Natural killer cell (primary cell): ENCODE results near the gene PCDHGB2. TPM values are rescaled to one million over a fixed set of nuclear protein-coding genes. Genes with fewer than 3 reads are reported as not detected.
"Not testable (repeated sequence)": the region's sequence is repeated elsewhere in the genome, so short reads cannot be mapped to it uniquely, and the experiment has no call there.

Experiments
- ATAC-seq, 3 donors: fragments of 150-1000 bp in 2 of 3; fragments of 200-7000 bp in 1 of 3; cut with Tn5 transposase; 1 replicate in 1 of 3; 2 replicates in 2 of 3; pipeline ENCODE4 v1.10.0; 2021; ENCODE audit warnings: mild to moderate bottlenecking in 2 of 3, moderate library complexity in 2 of 3
- DNase-seq, 2 donors: peaks; one replicate each; pipeline versions ENCODE4 v3.0.0 to v3.0.0-alpha.2; 2013 to 2021; ENCODE audit warnings: mixed read lengths in 1 of 2
- H3K27ac ChIP-seq: one replicate; pipeline ENCODE4 v1.5.1; 2013; ENCODE audit warnings: mild to moderate bottlenecking, low read length
- H3K27me3 ChIP-seq: one replicate; pipeline ENCODE4 v1.6.1; 2013; ENCODE audit warnings: low read length; ENCODE audit not compliant: control insufficient read depth, insufficient read depth
- H3K36me3 ChIP-seq: one replicate; pipeline ENCODE4 v1.6.1; 2013; ENCODE audit warnings: low read length; ENCODE audit not compliant: control insufficient read depth, insufficient read depth
- H3K4me1 ChIP-seq: one replicate; pipeline ENCODE4 v1.6.1; 2013; ENCODE audit warnings: low read length; ENCODE audit not compliant: control insufficient read depth, insufficient read depth
- H3K4me3 ChIP-seq: one replicate; pipeline ENCODE4 v1.5.1; 2013; ENCODE audit warnings: low read length
- H3K9me3 ChIP-seq: one replicate; pipeline ENCODE4 v1.6.1; 2013; ENCODE audit warnings: low read length; ENCODE audit not compliant: control insufficient read depth, insufficient read depth
- H3K27ac Mint-ChIP-seq, 2 donors: one replicate each; pipeline ENCODE4 v1.8.0; 2022; ENCODE audit warnings: mild to moderate bottlenecking in 2 of 2, mixed read lengths in 2 of 2, moderate library complexity in 1 of 2
- H3K27me3 Mint-ChIP-seq, 2 donors: one replicate each; pipeline ENCODE4 v1.8.0; 2022; ENCODE audit warnings: low read depth in 2 of 2, mixed read lengths in 2 of 2
- H3K36me3 Mint-ChIP-seq: one replicate; pipeline ENCODE4 v1.8.0; 2022; ENCODE audit warnings: mixed read lengths
- H3K4me1 Mint-ChIP-seq, 2 donors: one replicate each; pipeline ENCODE4 v1.8.0; 2022; ENCODE audit warnings: mixed read lengths in 2 of 2
- H3K4me3 Mint-ChIP-seq: one replicate; pipeline ENCODE4 v1.8.0; 2022; ENCODE audit warnings: mild to moderate bottlenecking, moderate library complexity, mixed read lengths
- H3K9me3 Mint-ChIP-seq, 2 donors: one replicate each; pipeline ENCODE4 v1.8.0; 2022; ENCODE audit warnings: mixed read lengths in 2 of 2
- WGBS: methylation state at CpG from one replicate; pipeline ENCODE4 v1.1.7; 2013; ENCODE audit warnings: missing lambda C conversion rate; ENCODE audit not compliant: insufficient coverage; 5-methylcytosine and 5-hydroxymethylcytosine counted together
- intact Hi-C: fragments of 100-400 bp; cut with micrococcal nuclease; formaldehyde crosslinking; loops from one replicate; pipeline ENCODE4 v1.14.2; 2022
- total RNA-seq, 4 donors: library from RNA; stranded (reverse); fragments of 120-200 nt in 1 of 4; gene quantifications; one replicate each; pipeline versions ENCODE4 v1.2.3 to v1.2.4, GENCODE V29; 2013 to 2022
- TF ChIP-seq, protein P1 (sequence below): fragments of 200-600 bp; IDR thresholded peaks from one replicate; pipeline ENCODE4 v1.8.0; 2022; ENCODE audit warnings: antibody characterized with exemption

PCDHGB2 gene
- total RNA-seq, 3 donors from 2014 or later (not counting 1 experiment from before 2014, with no cell fraction given), result 0.36 to 1.5 (median 0.49) TPM

DNA sequence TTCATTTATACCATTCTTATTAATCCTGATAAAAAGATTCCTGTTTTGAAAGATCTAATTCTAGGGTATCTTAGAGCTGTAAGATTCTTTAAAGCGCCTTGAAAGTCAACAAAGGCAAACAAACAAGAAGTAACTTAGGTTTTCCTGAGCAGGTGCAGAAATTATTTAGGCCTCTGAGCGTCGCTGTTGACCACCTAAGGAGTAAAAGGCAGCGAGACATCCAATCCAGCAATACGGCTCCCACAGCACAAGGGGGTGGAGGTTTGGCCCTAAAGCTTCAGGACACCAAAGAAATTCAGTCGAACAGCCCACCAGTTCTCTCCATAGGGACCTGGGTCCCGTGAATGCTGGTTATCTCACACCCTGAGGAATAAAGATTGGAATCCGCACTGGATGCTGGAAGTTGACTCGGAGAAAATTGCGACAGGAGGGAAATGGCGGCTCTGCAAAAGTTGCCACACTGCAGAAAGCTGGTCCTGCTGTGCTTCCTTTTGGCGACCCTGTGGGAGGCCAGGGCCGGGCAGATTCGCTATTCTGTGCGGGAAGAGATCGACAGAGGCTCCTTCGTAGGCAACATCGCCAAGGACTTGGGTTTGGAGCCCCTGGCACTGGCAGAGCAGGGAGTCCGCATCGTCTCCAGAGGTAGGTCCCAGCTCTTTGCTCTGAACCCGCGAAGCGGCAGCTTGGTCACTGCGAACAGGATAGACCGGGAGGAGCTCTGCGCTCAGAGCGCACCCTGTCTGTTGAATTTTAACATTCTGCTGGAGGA, 21.1 kb upstream of the PCDHGB2 start, which contains the start of gene PCDHGA2:
Gene PCDHGA2, plus strand, starts transcription at position 223 of the 769 bp plus-strand sequence.
- Mint-ChIP-seq H3K4me3 (no peak within 1 kb of the TSS), H3K9me3 (peaks cover 5 to 8% of the 10 kb centered on the region in 2 donors), H3K27ac (no peak within 1 kb of the TSS), H3K27me3 (peaks cover 69 to 95% of the 10 kb centered on the region in 2 donors), H3K4me1 (no peaks in the 10 kb centered on the region), H3K36me3 (peaks cover 58% of the 10 kb centered on the region)
- Histone ChIP-seq H3K9me3 (peaks cover 20% of the 10 kb centered on the region), H3K27me3 (peaks cover 59% of the 10 kb centered on the region), H3K27ac (no peak within 1 kb of the TSS), H3K4me3 (no peak within 1 kb of the TSS), H3K36me3 (no peaks in the 10 kb centered on the region), H3K4me1 (no peaks in the 10 kb centered on the region)
- intact Hi-C loops, result no loop called here
- WGBS, result 21% methylated on average over 27 of the region's 27 CpGs
- TF ChIP-seq, protein P1, sequence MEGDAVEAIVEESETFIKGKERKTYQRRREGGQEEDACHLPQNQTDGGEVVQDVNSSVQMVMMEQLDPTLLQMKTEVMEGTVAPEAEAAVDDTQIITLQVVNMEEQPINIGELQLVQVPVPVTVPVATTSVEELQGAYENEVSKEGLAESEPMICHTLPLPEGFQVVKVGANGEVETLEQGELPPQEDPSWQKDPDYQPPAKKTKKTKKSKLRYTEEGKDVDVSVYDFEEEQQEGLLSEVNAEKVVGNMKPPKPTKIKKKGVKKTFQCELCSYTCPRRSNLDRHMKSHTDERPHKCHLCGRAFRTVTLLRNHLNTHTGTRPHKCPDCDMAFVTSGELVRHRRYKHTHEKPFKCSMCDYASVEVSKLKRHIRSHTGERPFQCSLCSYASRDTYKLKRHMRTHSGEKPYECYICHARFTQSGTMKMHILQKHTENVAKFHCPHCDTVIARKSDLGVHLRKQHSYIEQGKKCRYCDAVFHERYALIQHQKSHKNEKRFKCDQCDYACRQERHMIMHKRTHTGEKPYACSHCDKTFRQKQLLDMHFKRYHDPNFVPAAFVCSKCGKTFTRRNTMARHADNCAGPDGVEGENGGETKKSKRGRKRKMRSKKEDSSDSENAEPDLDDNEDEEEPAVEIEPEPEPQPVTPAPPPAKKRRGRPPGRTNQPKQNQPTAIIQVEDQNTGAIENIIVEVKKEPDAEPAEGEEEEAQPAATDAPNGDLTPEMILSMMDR, result no peak
- peak in 1 of 2 donors; percentile 13 for DNase-seq
- ATAC-seq, result no peak

GRCh38 chr5:141340781-141341354, 18.9 kb upstream of the PCDHGB2 start:
- H3K36me3 ChIP-seq, H3K4me1 Mint-ChIP-seq, H3K27ac ChIP-seq, intact Hi-C loops, H3K4me1 ChIP-seq, H3K27ac Mint-ChIP-seq, DNase-seq, H3K9me3 Mint-ChIP-seq, H3K4me3 Mint-ChIP-seq, ATAC-seq, H3K4me3 ChIP-seq: not testable (repeated sequence)
- Mint-ChIP-seq H3K27me3 (peaks cover 60 to 92% of the 10 kb centered on the region in 2 donors), H3K36me3 (peaks cover 53% of the 10 kb centered on the region)
- Histone ChIP-seq H3K27me3 (peaks cover 61% of the 10 kb centered on the region), H3K9me3 (peaks cover 33% of the 10 kb centered on the region)
- 73% methylated on average over 41 of the region's 45 CpGs for WGBS

DNA sequence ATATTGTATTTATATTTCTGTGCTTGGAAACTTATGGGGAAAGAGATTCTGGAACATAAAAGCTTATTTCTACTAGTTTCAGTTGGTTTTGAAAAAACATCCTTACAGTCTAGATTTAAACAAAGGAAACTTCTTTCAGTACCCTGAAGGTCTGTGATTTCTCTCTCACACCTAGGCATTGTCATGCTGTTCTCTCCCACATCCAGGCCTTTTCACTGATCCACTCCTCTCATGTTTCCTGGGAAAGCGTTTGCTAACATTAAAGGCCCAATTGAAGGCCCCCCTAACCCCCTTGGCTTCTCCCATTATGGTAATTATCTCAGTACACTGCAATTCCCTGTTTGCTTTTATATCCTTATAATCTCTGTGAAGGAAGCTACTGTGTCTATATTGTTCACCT, 17.0 kb upstream of the PCDHGB2 start:
- H3K4me1 Mint-ChIP-seq, result no peaks in the 10 kb centered on the region
- no peak overlapping the region for H3K4me3 ChIP-seq
- intact Hi-C loops, result no loop called here
- H3K27ac Mint-ChIP-seq, result no peak overlapping the region
- peaks cover 36% of the 10 kb centered on the region for H3K9me3 ChIP-seq
- H3K27me3 ChIP-seq, result peaks cover 46% of the 10 kb centered on the region
- TF ChIP-seq, protein P1, result no peak
- H3K9me3 Mint-ChIP-seq, result peaks cover 8 to 10% of the 10 kb centered on the region in 2 donors
- DNase-seq (no peak), ATAC-seq (no peak)
- H3K27ac ChIP-seq, result no peak overlapping the region
- H3K4me1 ChIP-seq, result no peaks in the 10 kb centered on the region
- WGBS, result 44% methylated on average over 1 of the region's 1 CpG
- no peaks in the 10 kb centered on the region for H3K36me3 ChIP-seq
- peaks cover 54 to 85% of the 10 kb centered on the region in 2 donors for H3K27me3 Mint-ChIP-seq
- no peak overlapping the region for H3K4me3 Mint-ChIP-seq
- peaks cover 37% of the 10 kb centered on the region for H3K36me3 Mint-ChIP-seq

- peak in 1 of 2 donors; percentile 36 for DNase-seq
Measured at GRCh38 chr5:141343242-141343952, 16.4 kb upstream of the PCDHGB2 start, which contains the start of gene PCDHGA3. Gene PCDHGA3, plus strand, starts transcription at chr5:141343829. Its CDS starts 205 bp downstream, at chr5:141344034.

More at GRCh38 chr5:141343242-141343952, 16.4 kb upstream of the PCDHGB2 start, which contains the start of gene PCDHGA3:
- peak within 1 kb of the TSS; percentile 45 for H3K4me3 Mint-ChIP-seq
- Histone ChIP-seq H3K27me3 (peaks cover 44% of the 10 kb centered on the region), H3K27ac (no peak within 1 kb of the TSS), H3K36me3 (no peaks in the 10 kb centered on the region), H3K4me1 (no peaks in the 10 kb centered on the region), H3K4me3 (no peak within 1 kb of the TSS), H3K9me3 (peaks cover 36% of the 10 kb centered on the region)
- peaks cover 33% of the 10 kb centered on the region for H3K36me3 Mint-ChIP-seq
- peaks cover 8% of the 10 kb centered on the region in 2 donors for H3K9me3 Mint-ChIP-seq
- H3K4me1 Mint-ChIP-seq, result no peaks in the 10 kb centered on the region
- peak in 1 of 3 donors; percentile 55 for ATAC-seq
- H3K27ac Mint-ChIP-seq, result no peak within 1 kb of the TSS
- 14% methylated on average over 6 of the region's 9 CpGs for WGBS
- intact Hi-C loops, result no loop called here
- H3K27me3 Mint-ChIP-seq, result peaks cover 48 to 85% of the 10 kb centered on the region in 2 donors
- TF ChIP-seq, protein P1, result no peak
